Lower lobe of right lung (tissue), 2 donors: ENCODE measurements around the gene IQCN. TPM values are rescaled to one million over a fixed set of nuclear protein-coding genes. Genes with fewer than 3 reads are reported as not detected.

ENCODE experiments used
- ATAC-seq, 2 donors: fragments of 200-7000 bp; cut with Tn5 transposase; one replicate each; pipeline ENCODE4 v1.9.1; 2020 to 2022; ENCODE audit warnings: mild to moderate bottlenecking in 2 of 2, moderate library complexity in 2 of 2
- DNase-seq: peaks from one replicate; pipeline ENCODE4 v3.0.0-alpha.2; 2020
- H3K27ac ChIP-seq: fragments of 200-600 bp; one replicate; pipeline ENCODE4 v1.8.0; 2022
- H3K27me3 ChIP-seq: fragments of 200-600 bp; one replicate; pipeline ENCODE4 v1.8.0; 2022; ENCODE audit warnings: low read depth
- H3K36me3 ChIP-seq: fragments of 200-600 bp; one replicate; pipeline ENCODE4 v1.8.0; 2022; ENCODE audit warnings: mild to moderate bottlenecking
- H3K4me1 ChIP-seq: fragments of 200-600 bp; one replicate; pipeline ENCODE4 v1.8.0; 2022
- H3K4me3 ChIP-seq: fragments of 200-600 bp; one replicate; pipeline ENCODE4 v1.8.0; 2022; ENCODE audit warnings: mild to moderate bottlenecking
- H3K9me3 ChIP-seq: fragments of 200-600 bp; one replicate; pipeline ENCODE4 v1.8.0; 2022
- intact Hi-C: fragments of 100-400 bp; cut with DNase I; formaldehyde crosslinking; loops from one replicate; pipeline ENCODE4 v1.11.0; 2022
- total RNA-seq: library from RNA; stranded (reverse); fragmentation: NEBNext Ultra II Directional; extraction: Animal tissue kit (Norgen Biotek cat#: 25700); gene quantifications from one replicate; pipeline ENCODE4 v1.2.1, GENCODE V29; 2021
- TF ChIP-seq, protein P1 (sequence below): fragments of 200-600 bp; IDR thresholded peaks from one replicate; pipeline ENCODE4 v1.8.0; 2022; ENCODE audit warnings: antibody characterized with exemption, mild to moderate bottlenecking
- donor health status: DM: no; HTN: yes; CAD: no; lungs with severe emphysema.

IQCN gene
- total RNA-seq, 1 donor from 2014 or later, result 4.1 TPM

DNA sequence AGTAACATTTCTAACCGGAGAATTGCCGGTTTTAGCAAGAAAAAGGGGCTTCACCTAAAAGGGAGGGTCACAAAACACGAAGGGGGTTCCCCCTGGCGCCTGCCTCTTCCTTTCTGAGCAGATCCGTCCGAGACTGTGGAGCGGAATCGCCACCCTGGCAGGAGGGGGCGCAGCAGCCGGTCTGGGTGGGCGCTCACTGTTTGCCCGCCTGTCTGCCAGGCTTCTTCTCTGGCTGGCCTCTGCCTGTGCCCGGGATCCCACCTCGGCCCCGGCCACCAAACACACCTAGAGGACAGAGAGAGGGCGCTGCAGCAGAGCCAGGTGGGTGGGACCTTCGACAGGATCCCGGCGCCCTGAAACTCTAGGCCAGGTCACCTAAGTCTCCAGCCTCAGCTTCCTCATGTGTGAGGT lies 33.0 kb upstream of the IQCN start:
- peak overlapping the region; percentile 97 for H3K27ac ChIP-seq
- intact Hi-C loops, result no loop called here
- no peak overlapping the region for H3K4me3 ChIP-seq
- TF ChIP-seq, protein P1, sequence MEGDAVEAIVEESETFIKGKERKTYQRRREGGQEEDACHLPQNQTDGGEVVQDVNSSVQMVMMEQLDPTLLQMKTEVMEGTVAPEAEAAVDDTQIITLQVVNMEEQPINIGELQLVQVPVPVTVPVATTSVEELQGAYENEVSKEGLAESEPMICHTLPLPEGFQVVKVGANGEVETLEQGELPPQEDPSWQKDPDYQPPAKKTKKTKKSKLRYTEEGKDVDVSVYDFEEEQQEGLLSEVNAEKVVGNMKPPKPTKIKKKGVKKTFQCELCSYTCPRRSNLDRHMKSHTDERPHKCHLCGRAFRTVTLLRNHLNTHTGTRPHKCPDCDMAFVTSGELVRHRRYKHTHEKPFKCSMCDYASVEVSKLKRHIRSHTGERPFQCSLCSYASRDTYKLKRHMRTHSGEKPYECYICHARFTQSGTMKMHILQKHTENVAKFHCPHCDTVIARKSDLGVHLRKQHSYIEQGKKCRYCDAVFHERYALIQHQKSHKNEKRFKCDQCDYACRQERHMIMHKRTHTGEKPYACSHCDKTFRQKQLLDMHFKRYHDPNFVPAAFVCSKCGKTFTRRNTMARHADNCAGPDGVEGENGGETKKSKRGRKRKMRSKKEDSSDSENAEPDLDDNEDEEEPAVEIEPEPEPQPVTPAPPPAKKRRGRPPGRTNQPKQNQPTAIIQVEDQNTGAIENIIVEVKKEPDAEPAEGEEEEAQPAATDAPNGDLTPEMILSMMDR, result peak; percentile 10
- H3K36me3 ChIP-seq, result peaks cover 49% of the 10 kb centered on the region
- no peak for DNase-seq
- no peaks in the 10 kb centered on the region for H3K9me3 ChIP-seq
- peaks cover 49% of the 10 kb centered on the region for H3K4me1 ChIP-seq
- no peaks in the 10 kb centered on the region for H3K27me3 ChIP-seq
- no peak for ATAC-seq

DNA sequence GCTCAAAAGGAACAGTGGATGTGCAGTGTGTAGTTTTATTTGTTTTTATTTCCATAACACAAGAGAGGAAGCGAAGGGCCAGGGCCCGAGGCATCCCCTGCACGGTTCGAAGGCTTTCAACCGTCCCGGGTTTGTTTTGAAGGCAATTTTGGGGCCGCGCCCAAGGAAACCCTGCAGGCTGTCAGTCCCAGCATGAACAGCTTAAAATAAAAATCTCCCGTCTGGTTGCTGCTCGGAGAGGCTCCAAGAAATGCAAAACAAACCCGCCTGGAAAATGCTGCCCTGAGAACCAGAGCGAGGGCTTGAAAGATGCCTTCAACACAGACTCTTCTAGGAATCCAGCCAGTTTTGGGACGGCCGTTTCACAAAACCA lies 32.6 kb upstream of the IQCN start:
- Histone ChIP-seq H3K36me3 (peaks cover 45% of the 10 kb centered on the region), H3K9me3 (no peaks in the 10 kb centered on the region), H3K27ac (peak overlapping the region; percentile 97), H3K27me3 (no peaks in the 10 kb centered on the region), H3K4me1 (peaks cover 51% of the 10 kb centered on the region), H3K4me3 (no peak overlapping the region)
- no peak for DNase-seq
- TF ChIP-seq, protein P1, result no peak
- intact Hi-C loops, result no loop called here
- no peak for ATAC-seq

DNA sequence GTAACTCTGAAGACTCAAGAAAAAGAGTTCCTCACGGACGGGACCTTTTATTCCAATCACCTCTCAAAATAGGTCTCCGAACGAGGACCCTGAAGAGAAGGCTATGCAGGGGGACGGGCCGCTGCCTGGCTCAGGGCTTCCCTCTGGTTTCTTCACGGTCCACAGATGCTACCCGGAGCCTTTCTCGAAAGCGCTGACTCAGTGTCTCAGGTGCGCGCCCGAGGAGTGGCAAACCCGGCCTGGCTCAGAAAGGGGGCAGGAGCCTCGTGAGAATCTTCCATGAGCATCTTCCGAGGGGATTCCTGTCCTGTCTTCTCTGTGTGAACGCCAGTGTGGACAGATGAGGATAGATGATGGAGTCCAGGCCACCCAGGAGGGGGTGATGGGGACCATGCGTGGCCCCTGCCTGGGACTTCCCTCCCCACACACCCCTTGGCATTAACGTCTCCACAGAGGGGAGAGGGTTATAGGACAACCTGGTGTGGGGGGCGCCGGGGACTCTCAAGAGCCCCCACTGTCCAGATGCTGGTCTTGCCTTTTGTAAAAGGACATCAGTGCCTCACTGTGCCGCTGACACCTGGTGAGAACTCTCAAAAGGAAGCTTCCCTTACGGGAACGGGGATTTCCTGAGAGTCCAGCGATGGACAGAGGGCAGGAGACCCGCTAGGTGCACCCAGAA lies 32.1 kb upstream of the IQCN start:
- TF ChIP-seq, protein P1, result no peak
- Histone ChIP-seq H3K4me3 (no peak overlapping the region), H3K4me1 (peaks cover 56% of the 10 kb centered on the region), H3K9me3 (no peaks in the 10 kb centered on the region), H3K27ac (peak overlapping the region; percentile 97), H3K36me3 (peaks cover 40% of the 10 kb centered on the region), H3K27me3 (no peaks in the 10 kb centered on the region)
- no peak for ATAC-seq
- DNase-seq, result no peak
- intact Hi-C loops, result no loop called here

DNA sequence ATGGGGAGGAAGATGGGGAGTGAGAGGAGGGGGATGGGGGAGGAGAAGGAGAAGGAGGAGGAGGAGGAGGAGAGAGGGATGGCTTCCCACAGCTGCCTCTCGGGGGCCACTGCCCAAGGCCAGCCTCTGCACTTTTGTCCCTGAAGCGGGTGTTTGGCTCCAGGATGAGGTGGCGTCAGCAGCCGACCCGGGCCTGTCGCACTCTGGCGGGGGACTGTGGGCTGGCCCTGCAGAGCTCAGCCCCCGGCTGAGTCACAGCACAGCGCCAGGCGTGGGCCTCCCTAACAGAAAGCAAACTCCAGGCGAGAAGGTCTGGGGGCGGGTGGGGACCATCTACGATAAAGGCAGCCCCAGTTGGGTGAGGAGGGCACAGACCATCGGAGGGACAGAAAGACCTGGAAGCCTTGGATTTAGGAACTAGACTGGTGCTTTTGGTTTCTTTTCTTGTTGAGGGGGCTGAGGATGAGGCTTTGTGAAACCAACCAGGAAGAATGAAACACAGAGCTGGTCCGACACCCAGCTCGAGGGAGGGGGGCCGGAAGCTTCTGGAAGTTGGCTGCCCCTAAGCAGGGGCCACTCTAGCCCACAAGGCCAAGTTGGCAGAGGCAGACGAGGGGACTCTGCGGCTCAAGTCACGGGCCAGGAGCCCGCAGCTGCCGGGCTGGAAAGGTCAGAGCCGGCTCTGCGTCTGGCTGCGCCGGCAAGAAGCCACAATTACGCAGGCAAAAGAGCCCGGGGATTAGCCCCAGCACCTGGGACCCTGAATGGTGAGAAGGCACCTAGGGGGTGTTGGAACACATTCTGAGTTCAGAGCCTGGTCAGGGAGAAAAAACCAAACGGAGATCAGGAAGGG lies 30.4 kb upstream of the IQCN start:
- peaks cover 33% of the 10 kb centered on the region for H3K36me3 ChIP-seq
- intact Hi-C loops, result no loop called here
- DNase-seq (peak; percentile 85), ATAC-seq (peak; percentile 89 to 92)
- peak overlapping the region; percentile 54 for H3K4me3 ChIP-seq
- H3K27ac ChIP-seq, result peak overlapping the region; percentile 97
- no peaks in the 10 kb centered on the region for H3K9me3 ChIP-seq
- H3K27me3 ChIP-seq, result no peaks in the 10 kb centered on the region
- TF ChIP-seq, protein P1, result peak; percentile 10
- peaks cover 64% of the 10 kb centered on the region for H3K4me1 ChIP-seq

DNA sequence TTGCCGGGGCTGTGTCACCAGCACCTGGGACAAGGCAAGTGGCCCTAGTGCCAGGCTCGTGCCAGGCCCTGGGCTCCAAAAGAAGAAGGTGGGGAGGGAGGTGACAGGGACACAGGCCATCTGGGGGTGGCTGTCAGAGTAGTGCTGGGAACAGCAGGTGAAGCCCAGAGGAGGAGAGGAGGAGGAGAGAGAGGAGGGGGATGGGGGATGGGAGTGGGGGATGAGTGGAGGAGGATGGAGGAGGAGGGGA lies 29.9 kb upstream of the IQCN start:
- DNase-seq (no peak), ATAC-seq (peak; percentile 6 to 12)
- peaks cover 28% of the 10 kb centered on the region for H3K36me3 ChIP-seq
- peak overlapping the region; percentile 54 for H3K4me3 ChIP-seq
- intact Hi-C loops, result no loop called here
- TF ChIP-seq, protein P1, result no peak
- peaks cover 64% of the 10 kb centered on the region for H3K4me1 ChIP-seq
- H3K9me3 ChIP-seq, result no peaks in the 10 kb centered on the region
- H3K27me3 ChIP-seq, result no peaks in the 10 kb centered on the region
- peak overlapping the region; percentile 97 for H3K27ac ChIP-seq
